Heart left ventricle (tissue), 16 donors: ENCODE measurements around the gene SLC7A5. TPM values are rescaled to one million over a fixed set of nuclear protein-coding genes. Genes with fewer than 3 reads are reported as not detected.

ENCODE experiments used
- ATAC-seq, 4 donors: fragments of 200-7000 bp; cut with Tn5 transposase; one replicate each; pipeline ENCODE4 v1.9.1; 2020 to 2022; ENCODE audit warnings: moderate library complexity in 4 of 4, mild to moderate bottlenecking in 3 of 4, moderate number of reproducible peaks in 1 of 4
- DNase-seq, 5 donors: peaks; one replicate each; pipeline ENCODE4 v3.0.0-alpha.2; 2020
- H3K27ac ChIP-seq, 12 donors: fragments of 200-600 bp; sonication (generic) in 4 of 12; one replicate each; pipeline versions ENCODE4 v1.5.0 to v1.8.0; 2016 to 2022; ENCODE audit warnings: mild to moderate bottlenecking in 2 of 12
- H3K27me3 ChIP-seq, 9 donors: fragments of 200-600 bp; sonication (generic) in 2 of 9; one replicate each; pipeline versions ENCODE4 v1.5.1 to v1.8.0; 2016 to 2022; ENCODE audit warnings: mild to moderate bottlenecking in 3 of 9
- H3K36me3 ChIP-seq, 9 donors: fragments of 200-600 bp; sonication (generic) in 2 of 9; one replicate each; pipeline versions ENCODE4 v1.5.0 to v1.8.0; 2018 to 2022; ENCODE audit warnings: mild to moderate bottlenecking in 2 of 9
- H3K4me1 ChIP-seq, 12 donors: fragments of 200-600 bp; sonication (generic) in 4 of 12; one replicate each; pipeline versions ENCODE4 v1.5.0 to v1.8.0; 2016 to 2022; ENCODE audit warnings: mild to moderate bottlenecking in 3 of 12
- H3K4me3 ChIP-seq, 12 donors: fragments of 200-600 bp; sonication (generic) in 4 of 12; one replicate each; pipeline versions ENCODE4 v1.5.0 to v1.8.0; 2017 to 2022; ENCODE audit warnings: mild to moderate bottlenecking in 9 of 12, moderate library complexity in 4 of 12
- H3K9me3 ChIP-seq, 12 donors: fragments of 200-600 bp; sonication (generic) in 4 of 12; one replicate each; pipeline versions ENCODE4 v1.5.0 to v1.8.0; 2016 to 2022; ENCODE audit warnings: mild to moderate bottlenecking in 1 of 12
- POLR2A ChIP-seq, 2 donors: fragments of 450-650 bp; IDR thresholded peaks; one replicate each; pipeline ENCODE4 v1.6.1; 2017; ENCODE audit warnings: antibody characterized with exemption in 2 of 2, mild to moderate bottlenecking in 2 of 2, moderate library complexity in 2 of 2
- WGBS, 4 donors: extraction: QIAGEN DNeasy Blood & Tissue Kit in 2 of 4; methylation state at CpG; one replicate each; pipeline versions ENCODE4 v1.1.5 to v1.1.7; 2013 to 2018; 5-methylcytosine and 5-hydroxymethylcytosine counted together
- intact Hi-C, 10 donors: fragments of 100-400 bp; cut with DNase I; formaldehyde crosslinking; loops; one replicate each; pipeline versions ENCODE4 v1.11.1 to v1.14.2; 2022
- polyA plus RNA-seq, 2 donors: library from polyadenylated mRNA; stranded (reverse); fragments of 200-250 nt; gene quantifications; one replicate each; pipeline ENCODE4 v1.2.3, GENCODE V29; 2013
- total RNA-seq, 9 donors: library from RNA; depleted of rRNA in 2 of 9; stranded (reverse); fragments of >200 nt in 2 of 9; fragmentation: NEBNext Ultra II Directional in 3 of 9; extraction: Animal tissue kit (Norgen Biotek cat#: 25700) in 3 of 9; gene quantifications; one replicate each; pipeline versions ENCODE4 v1.1.0 to v1.2.4, GENCODE V29; 2016 to 2023
- TF ChIP-seq, protein P1 (sequence below), 12 donors: fragments of 200-600 bp; sonication (generic) in 4 of 12; IDR thresholded peaks; one replicate each; pipeline versions ENCODE4 v1.5.0 to v1.8.0; 2018 to 2022; ENCODE audit warnings: antibody characterized with exemption in 12 of 12, mild to moderate bottlenecking in 5 of 12
- donor health status: ischemic (EF 13 %, LVEDD 7.1; RV severe dilation, severe dysfunction).
- donor health status: healthy with polysubstance abuse.
- donor health status: DM: no; HTN: yes; CAD: no.
- donor health status: DM: no; HTN: no; CAD: no.
- donor health status: ischemic (EF 25% LVEDD 6.9; RV normal size, moderate dysfunction).
- donor health status: ischemic (EF 25% LVEDD 5.7; RV mildly dilated, moderate dysfunction).
- donor health status: healthy.
- donor health status: DM: yes; HTN: yes; CAD: no.
- donor health status: ischemic (EF 35%, LVEDD 5.7; RV mildly dilated, moderate dysfunction).
- donor health status: nonischemic (EF 11% LVEDD 7.7; RV severe dilation, severe dysfunction).
- donor health status: DM: yes; HTN: yes; CAD: no.
- donor health status: PGD.
- donor health status: ischemic (EF 29% LVEDD 5.4; RV normal size, mild dysfunction).
- donor health status: nonischemic (EF 23%, LVEDD 6.1; RV moderate dilation, normal function).

Gene SLC7A5
- total and polyA plus RNA-seq, 11 donors: 1.7 to 12.2 (median 3.2) TPM

DNA sequence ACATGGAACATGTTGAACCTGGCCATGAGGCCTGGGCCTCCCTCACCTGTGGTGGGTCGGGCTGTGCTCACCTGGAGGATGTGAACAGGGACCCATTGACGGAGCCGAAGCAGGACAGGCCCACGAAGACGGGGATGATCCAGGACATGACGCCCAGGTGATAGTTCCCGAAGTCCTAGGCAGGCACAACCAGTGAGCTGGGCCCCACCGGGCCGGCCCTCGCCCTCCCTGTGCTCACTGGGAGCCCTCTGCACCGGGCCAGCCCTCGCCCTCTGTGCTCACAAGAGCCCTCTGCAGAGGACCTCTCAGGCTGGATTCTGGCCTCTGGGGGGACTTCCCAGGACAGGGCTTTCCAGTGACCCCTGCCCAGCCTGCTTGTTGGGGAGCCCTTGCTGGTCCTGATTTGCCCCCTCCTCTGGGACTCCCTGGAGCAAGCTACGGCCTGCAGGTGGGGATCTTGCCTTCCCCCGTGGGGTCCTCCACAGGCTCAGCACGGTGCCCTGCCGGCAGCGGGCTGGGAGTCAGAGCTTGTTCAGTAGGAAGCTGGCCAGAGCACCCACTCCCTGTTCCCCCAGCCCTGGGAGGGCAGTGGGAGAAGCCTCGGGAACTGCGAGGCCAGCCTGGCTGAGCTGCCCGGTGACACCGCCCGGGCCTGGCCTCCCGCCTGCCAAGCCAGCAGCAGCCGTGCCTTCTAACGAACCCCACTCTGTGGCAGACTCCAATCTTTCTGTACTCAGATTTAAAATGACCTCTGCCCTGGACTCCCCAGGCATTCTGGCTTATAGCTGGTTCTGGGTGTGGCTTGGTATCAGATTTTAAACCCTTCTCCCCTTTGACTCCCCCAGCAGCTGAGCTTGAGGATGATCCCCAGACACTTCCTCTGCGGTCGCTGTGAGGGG lies 30.4 kb downstream of the SLC7A5 start:
- 85 to 92% (median 91%) methylated on average over 26 to 27 of the region's 27 CpGs for WGBS, 4 donors

GRCh38 chr16:87837627-87838289 lies 31.5 kb downstream of the SLC7A5 start:
- Histone ChIP-seq H3K9me3 (no peaks in the 10 kb centered on the region), H3K27me3 (no peaks in the 10 kb centered on the region), H3K36me3 (peaks cover 0 to 58% (median 0%) of the 10 kb centered on the region in 9 donors), H3K4me1 (peaks cover 0 to 13% (median 4%) of the 10 kb centered on the region in 12 donors), H3K27ac (peak overlapping the region in 6 of 12 donors; percentile 29 to 70 (median 60)), H3K4me3 (peak overlapping the region in 1 of 12 donors; percentile 12)
- DNase-seq: peak in 2 of 5 donors; percentile 20 to 62
- intact Hi-C loops: no loop called here
- WGBS, 4 donors: 80 to 94% (median 89%) methylated on average over 17 to 21 of the region's 21 CpGs
- ATAC-seq: no peak
- TF ChIP-seq, protein P1, sequence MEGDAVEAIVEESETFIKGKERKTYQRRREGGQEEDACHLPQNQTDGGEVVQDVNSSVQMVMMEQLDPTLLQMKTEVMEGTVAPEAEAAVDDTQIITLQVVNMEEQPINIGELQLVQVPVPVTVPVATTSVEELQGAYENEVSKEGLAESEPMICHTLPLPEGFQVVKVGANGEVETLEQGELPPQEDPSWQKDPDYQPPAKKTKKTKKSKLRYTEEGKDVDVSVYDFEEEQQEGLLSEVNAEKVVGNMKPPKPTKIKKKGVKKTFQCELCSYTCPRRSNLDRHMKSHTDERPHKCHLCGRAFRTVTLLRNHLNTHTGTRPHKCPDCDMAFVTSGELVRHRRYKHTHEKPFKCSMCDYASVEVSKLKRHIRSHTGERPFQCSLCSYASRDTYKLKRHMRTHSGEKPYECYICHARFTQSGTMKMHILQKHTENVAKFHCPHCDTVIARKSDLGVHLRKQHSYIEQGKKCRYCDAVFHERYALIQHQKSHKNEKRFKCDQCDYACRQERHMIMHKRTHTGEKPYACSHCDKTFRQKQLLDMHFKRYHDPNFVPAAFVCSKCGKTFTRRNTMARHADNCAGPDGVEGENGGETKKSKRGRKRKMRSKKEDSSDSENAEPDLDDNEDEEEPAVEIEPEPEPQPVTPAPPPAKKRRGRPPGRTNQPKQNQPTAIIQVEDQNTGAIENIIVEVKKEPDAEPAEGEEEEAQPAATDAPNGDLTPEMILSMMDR (IDR thresholded peaks at IDR 0.05): no peak
- TF ChIP-seq POLR2A (IDR thresholded peaks at IDR 0.05): no peak

More for the DNA sequence above, 30.4 kb downstream of the SLC7A5 start:
- intact Hi-C loops: no loop called here
- Histone ChIP-seq H3K27ac (no peak overlapping the region), H3K4me3 (no peak overlapping the region), H3K4me1 (peaks cover 0 to 13% (median 4%) of the 10 kb centered on the region in 12 donors), H3K36me3 (peaks cover 0 to 55% (median 0%) of the 10 kb centered on the region in 9 donors), H3K27me3 (no peaks in the 10 kb centered on the region), H3K9me3 (no peaks in the 10 kb centered on the region)
- no peak for ATAC-seq
- peak in 1 of 5 donors; percentile 25 for DNase-seq
- TF ChIP-seq, protein P1 (IDR thresholded peaks at IDR 0.05): no peak
- TF ChIP-seq POLR2A (IDR thresholded peaks at IDR 0.05): no peak

DNA sequence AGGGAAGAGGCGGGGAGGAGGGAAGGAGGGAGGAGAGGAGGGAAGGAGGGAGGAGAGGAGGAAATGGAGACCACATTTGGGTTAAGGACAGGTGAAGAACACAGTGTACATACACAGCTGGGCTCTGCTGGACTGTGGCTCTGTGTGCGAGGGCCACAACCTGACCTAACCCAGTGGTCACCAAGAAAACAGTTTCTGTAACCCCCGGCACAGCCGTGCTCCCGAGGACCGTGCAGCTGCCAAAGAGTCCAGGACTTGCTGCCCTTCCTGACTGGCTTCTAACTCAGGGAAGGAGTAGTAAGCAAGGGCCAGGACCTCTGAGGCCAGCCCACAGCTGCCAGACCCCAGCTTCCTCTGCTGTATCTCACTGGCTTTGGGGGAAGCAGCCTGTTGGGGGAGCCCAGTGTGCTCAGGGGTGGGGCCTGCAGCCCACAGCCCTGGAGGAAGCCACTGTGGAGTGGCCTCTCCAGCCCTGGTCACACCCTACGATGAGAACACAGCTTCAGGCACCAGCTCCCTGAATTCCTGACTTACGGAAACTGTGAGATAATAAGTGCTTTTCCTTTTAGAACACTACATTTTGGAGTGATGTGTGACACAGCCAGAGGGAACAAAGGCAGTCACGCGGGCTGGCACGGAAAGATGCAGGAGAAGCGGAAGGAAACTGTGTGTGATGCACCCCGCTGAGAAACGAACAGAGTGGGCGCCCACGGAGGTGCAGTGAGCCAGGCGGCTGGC lies 32.3 kb downstream of the SLC7A5 start:
- Histone ChIP-seq H3K27me3 (no peaks in the 10 kb centered on the region), H3K4me3 (peak overlapping the region in 1 of 12 donors; percentile 12), H3K36me3 (peaks cover 0 to 65% (median 0%) of the 10 kb centered on the region in 9 donors), H3K27ac (peak overlapping the region in 9 of 12 donors; percentile 29 to 70 (median 49)), H3K4me1 (peaks cover 0 to 13% (median 4%) of the 10 kb centered on the region in 12 donors), H3K9me3 (no peaks in the 10 kb centered on the region)
- TF ChIP-seq, protein P1 (IDR thresholded peaks at IDR 0.05): no peak
- no peak for TF ChIP-seq POLR2A (IDR thresholded peaks at IDR 0.05)
- ATAC-seq (peak; percentile 36 to 83 (median 74)), DNase-seq (peak in 2 of 5 donors; percentile 41 to 80)
- intact Hi-C loops: no loop called here
- WGBS, 4 donors: 57 to 70% (median 63%) methylated on average over 17 of the region's 17 CpGs
